H9 (cell line): Measurements from ENCODE around the gene RANBP17. TPM values are rescaled to one million over a fixed set of nuclear protein-coding genes. Genes with fewer than 3 reads are reported as not detected.

Experiments used
- DNase-seq: peaks from one replicate; pipeline ENCODE4 v3.0.0-alpha.2; 2017
- H2AFZ ChIP-seq: one replicate; pipeline ENCODE4 v1.6.1; 2013; ENCODE audit warnings: mild to moderate bottlenecking, low read length, control low read depth, moderate library complexity
- H2AK5ac ChIP-seq: 2 replicates; pipeline ENCODE4 v1.6.1; 2013; ENCODE audit warnings: low read length, control low read depth, mixed read lengths; ENCODE audit not compliant: insufficient read length
- H2BK120ac ChIP-seq: one replicate; pipeline ENCODE4 v1.6.1; 2013; ENCODE audit warnings: low read depth, mild to moderate bottlenecking, low read length, control low read depth, inconsistent platforms; ENCODE audit not compliant: poor library complexity, severe bottlenecking
- H2BK12ac ChIP-seq: 2 replicates; pipeline ENCODE4 v1.6.1; 2013; ENCODE audit warnings: low read length, control low read depth, mixed read lengths, low read depth; ENCODE audit not compliant: insufficient read length
- H2BK15ac ChIP-seq: 2 replicates; pipeline ENCODE4 v1.6.1; 2013; ENCODE audit warnings: low read depth, low read length, control low read depth
- H2BK20ac ChIP-seq: one replicate; pipeline ENCODE4 v1.6.1; 2013; ENCODE audit warnings: low read depth, mild to moderate bottlenecking, low read length, control low read depth, inconsistent platforms; ENCODE audit not compliant: poor library complexity, severe bottlenecking
- H2BK5ac ChIP-seq: 2 replicates; pipeline ENCODE4 v1.6.1; 2013; ENCODE audit warnings: low read length, control low read depth, mixed read lengths; ENCODE audit not compliant: insufficient read length
- H3K14ac ChIP-seq: 2 replicates; pipeline ENCODE4 v1.6.1; 2013; ENCODE audit warnings: low read length, control low read depth; ENCODE audit not compliant: insufficient read depth
- H3K18ac ChIP-seq: 2 replicates; pipeline ENCODE4 v1.6.1; 2013; ENCODE audit warnings: low read depth, mild to moderate bottlenecking, mixed read lengths, low read length, control low read depth; ENCODE audit not compliant: insufficient read length
- H3K23ac ChIP-seq: 2 replicates; pipeline ENCODE4 v1.6.1; 2013; ENCODE audit warnings: low read length, control low read depth, mixed read lengths, low read depth; ENCODE audit not compliant: insufficient read length
- H3K23me2 ChIP-seq: 2 replicates; pipeline ENCODE4 v1.6.1; 2013; ENCODE audit warnings: low read depth, mild to moderate bottlenecking, mixed read lengths, low read length, control low read depth; ENCODE audit not compliant: insufficient read length, poor library complexity, severe bottlenecking
- H3K27ac ChIP-seq: 2 replicates; pipeline ENCODE4 v1.5.1; 2013; ENCODE audit warnings: low read length, control low read depth, mixed read lengths, low read depth; ENCODE audit not compliant: insufficient read length
- H3K27me3 ChIP-seq: 2 replicates; pipeline ENCODE4 v1.6.1; 2013; ENCODE audit warnings: low read length, control low read depth, inconsistent platforms; ENCODE audit not compliant: insufficient read depth
- H3K4ac ChIP-seq: 2 replicates; pipeline ENCODE4 v1.6.1; 2013; ENCODE audit warnings: low read depth, mild to moderate bottlenecking, control low read depth, inconsistent platforms, low read length, moderate library complexity
- H3K4me1 ChIP-seq: 2 replicates; pipeline ENCODE4 v1.6.1; 2013; ENCODE audit warnings: low read length, control low read depth, inconsistent platforms; ENCODE audit not compliant: insufficient read depth
- H3K4me2 ChIP-seq: 2 replicates; pipeline ENCODE4 v1.6.1; 2013; ENCODE audit warnings: low read length, control low read depth, mixed read lengths; ENCODE audit not compliant: insufficient read length, insufficient read depth
- H3K56ac ChIP-seq: 2 replicates; pipeline ENCODE4 v1.6.1; 2013; ENCODE audit warnings: low read depth, mild to moderate bottlenecking, mixed read lengths, low read length, control low read depth; ENCODE audit not compliant: insufficient read length
- H3K79me1 ChIP-seq: 2 replicates; pipeline ENCODE4 v1.6.1; 2013; ENCODE audit warnings: low read depth, mild to moderate bottlenecking, moderate library complexity, low read length, control low read depth, inconsistent platforms; ENCODE audit not compliant: insufficient read depth, poor library complexity, severe bottlenecking
- H3K79me2 ChIP-seq: 2 replicates; pipeline ENCODE4 v1.6.1; 2013; ENCODE audit warnings: low read length, control low read depth, inconsistent platforms; ENCODE audit not compliant: insufficient read depth
- H3K9ac ChIP-seq: 2 replicates; pipeline ENCODE4 v1.6.1; 2013; ENCODE audit warnings: low read length, control low read depth, mixed read lengths; ENCODE audit not compliant: insufficient read length; ENCODE audit errors: extremely low read depth
- H3K9me3 ChIP-seq: one replicate; pipeline ENCODE4 v1.6.1; 2013; ENCODE audit warnings: low read depth, low read length, inconsistent platforms; ENCODE audit not compliant: control insufficient read depth
- H3T11ph ChIP-seq: one replicate; pipeline ENCODE4 v1.6.1; 2013; ENCODE audit warnings: mild to moderate bottlenecking, low read length, control low read depth, inconsistent platforms
- H4K20me1 ChIP-seq: one replicate; pipeline ENCODE4 v1.6.1; 2013; ENCODE audit not compliant: control insufficient read depth, insufficient read length, insufficient read depth
- H4K5ac ChIP-seq: 2 replicates; pipeline ENCODE4 v1.6.1; 2013; ENCODE audit warnings: low read depth, mild to moderate bottlenecking, mixed read lengths, low read length, control low read depth; ENCODE audit not compliant: insufficient read length
- H4K8ac ChIP-seq: replicated peaks from 2 replicates; pipeline ENCODE4 v1.6.1; 2013; ENCODE audit warnings: low read length, control low read depth, mixed read lengths, low read depth; ENCODE audit not compliant: insufficient read length
- H4K91ac ChIP-seq: 2 replicates; pipeline ENCODE4 v1.6.1; 2013; ENCODE audit warnings: low read depth, mild to moderate bottlenecking, moderate library complexity, mixed read lengths, low read length, control low read depth; ENCODE audit not compliant: insufficient read length
- H3K27ac Mint-ChIP-seq, 3 experiments: 2 replicates in 2 of 3; 3 replicates in 1 of 3; pipeline ENCODE4 v1.8.0; 2020 to 2021; ENCODE audit warnings: mixed read lengths in 3 of 3, mild to moderate bottlenecking in 1 of 3, moderate library complexity in 1 of 3
- H3K27me3 Mint-ChIP-seq: 2 replicates; pipeline ENCODE4 v1.8.0; 2021; ENCODE audit warnings: low read depth, mild to moderate bottlenecking, moderate library complexity, mixed read lengths
- H3K36me3 Mint-ChIP-seq, 3 experiments: 2 replicates in 2 of 3; 3 replicates in 1 of 3; pipeline ENCODE4 v1.8.0; 2020 to 2021; ENCODE audit warnings: low read depth in 3 of 3, mixed read lengths in 3 of 3; ENCODE audit not compliant: insufficient read depth in 1 of 3
- H3K4me1 Mint-ChIP-seq, 2 experiments: 2 replicates each; pipeline ENCODE4 v1.8.0; 2020; ENCODE audit warnings: mixed read lengths in 2 of 2
- H3K4me3 Mint-ChIP-seq, 2 experiments: 2 replicates in 1 of 2; 3 replicates in 1 of 2; pipeline ENCODE4 v1.8.0; 2020 to 2021; ENCODE audit warnings: mild to moderate bottlenecking in 2 of 2, mixed read lengths in 2 of 2, moderate library complexity in 1 of 2
- H3K9me3 Mint-ChIP-seq, 2 experiments: 2 replicates in 1 of 2; 3 replicates in 1 of 2; pipeline ENCODE4 v1.8.0; 2020; ENCODE audit warnings: mild to moderate bottlenecking in 2 of 2, mixed read lengths in 2 of 2, moderate library complexity in 1 of 2
- WGBS: extraction: QIAGEN DNeasy Blood & Tissue Kit; methylation state at CpG from one replicate; pipeline ENCODE4 v1.1.7; 2013; ENCODE audit warnings: missing lambda C conversion rate, low lambda C conversion rate, mixed read lengths; ENCODE audit not compliant: insufficient read length; ENCODE audit errors: extremely low coverage; 5-methylcytosine and 5-hydroxymethylcytosine counted together
- total RNA-seq: library from RNA; stranded (reverse); gene quantifications from 2 replicates; pipeline ENCODE4 v1.2.1, GENCODE V29; 2021
- TF ChIP-seq, protein P1 (sequence below): fragments of 200-600 bp; sonication (generic); conservative IDR thresholded peaks from 3 replicates; pipeline ENCODE4 v1.8.0; 2021; ENCODE audit warnings: antibody characterized with exemption, mild to moderate bottlenecking

RANBP17 gene
- total RNA-seq, 1 experiment from 2014 or later, result 16.5 TPM

DNA sequence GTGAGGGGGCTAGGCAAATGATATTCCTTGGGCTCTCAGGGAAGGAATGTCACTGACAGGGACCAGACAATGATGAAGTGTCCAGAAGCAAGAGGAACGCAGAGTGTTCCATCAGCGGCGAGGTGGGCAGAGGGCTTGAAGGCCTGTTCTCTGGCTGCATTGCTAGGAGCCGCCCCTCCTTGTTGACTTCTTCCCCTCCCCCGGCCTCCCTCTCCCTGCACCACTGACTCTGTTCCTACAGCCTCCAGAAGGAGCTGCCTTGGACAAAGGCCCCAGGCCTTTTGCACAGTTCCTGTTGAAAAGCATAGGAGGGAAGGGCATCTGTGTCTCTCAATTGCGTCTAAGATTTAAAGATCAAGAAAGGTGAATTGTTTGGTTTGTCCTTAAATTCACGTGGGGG lies 459.6 kb downstream of the RANBP17 start:
- H3K36me3 Mint-ChIP-seq, result no peaks in the 10 kb centered on the region
- no CpG with 5 or more reads among the region's 7 CpGs for WGBS
- H3K23me2 ChIP-seq, result no peaks in the 10 kb centered on the region

More for the DNA sequence above, 459.6 kb downstream of the RANBP17 start:
- H2BK20ac ChIP-seq, result no peak overlapping the region
- H4K5ac ChIP-seq, result no peak overlapping the region
- H3K14ac ChIP-seq, result no peak overlapping the region
- no peak overlapping the region for H3K4ac ChIP-seq
- H4K20me1 ChIP-seq, result no peaks in the 10 kb centered on the region
- no peak overlapping the region for H3T11ph ChIP-seq
- no peaks in the 10 kb centered on the region for H3K9me3 ChIP-seq
- H2AK5ac ChIP-seq, result no peak overlapping the region
- H3K18ac ChIP-seq, result no peak overlapping the region
- H3K27me3 ChIP-seq, result peaks cover 56% of the 10 kb centered on the region
- no peaks in the 10 kb centered on the region for H3K79me1 ChIP-seq
- H3K9ac ChIP-seq, result no peak overlapping the region
- H4K91ac ChIP-seq, result no peak overlapping the region
- no peak for DNase-seq
- no peak overlapping the region for H2BK5ac ChIP-seq
- no peak overlapping the region for H3K56ac ChIP-seq
- H2BK120ac ChIP-seq, result no peak overlapping the region
- H3K4me2 ChIP-seq, result no peak overlapping the region
- no peaks in the 10 kb centered on the region for H3K4me1 ChIP-seq
- no peak overlapping the region for H2BK15ac ChIP-seq
- H3K4me3 Mint-ChIP-seq, result no peak overlapping the region
- H4K8ac ChIP-seq, result no peak overlapping the region
- TF ChIP-seq, protein P1, sequence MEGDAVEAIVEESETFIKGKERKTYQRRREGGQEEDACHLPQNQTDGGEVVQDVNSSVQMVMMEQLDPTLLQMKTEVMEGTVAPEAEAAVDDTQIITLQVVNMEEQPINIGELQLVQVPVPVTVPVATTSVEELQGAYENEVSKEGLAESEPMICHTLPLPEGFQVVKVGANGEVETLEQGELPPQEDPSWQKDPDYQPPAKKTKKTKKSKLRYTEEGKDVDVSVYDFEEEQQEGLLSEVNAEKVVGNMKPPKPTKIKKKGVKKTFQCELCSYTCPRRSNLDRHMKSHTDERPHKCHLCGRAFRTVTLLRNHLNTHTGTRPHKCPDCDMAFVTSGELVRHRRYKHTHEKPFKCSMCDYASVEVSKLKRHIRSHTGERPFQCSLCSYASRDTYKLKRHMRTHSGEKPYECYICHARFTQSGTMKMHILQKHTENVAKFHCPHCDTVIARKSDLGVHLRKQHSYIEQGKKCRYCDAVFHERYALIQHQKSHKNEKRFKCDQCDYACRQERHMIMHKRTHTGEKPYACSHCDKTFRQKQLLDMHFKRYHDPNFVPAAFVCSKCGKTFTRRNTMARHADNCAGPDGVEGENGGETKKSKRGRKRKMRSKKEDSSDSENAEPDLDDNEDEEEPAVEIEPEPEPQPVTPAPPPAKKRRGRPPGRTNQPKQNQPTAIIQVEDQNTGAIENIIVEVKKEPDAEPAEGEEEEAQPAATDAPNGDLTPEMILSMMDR, result no peak
- H2AFZ ChIP-seq, result no peak overlapping the region
- H3K79me2 ChIP-seq, result no peaks in the 10 kb centered on the region
- H3K27ac ChIP-seq, result no peak overlapping the region
- no peak overlapping the region for H3K27ac Mint-ChIP-seq
- H3K23ac ChIP-seq, result no peak overlapping the region
- H3K4me1 Mint-ChIP-seq, result peaks cover 11 to 40% of the 10 kb centered on the region in 2 experiments
- H3K27me3 Mint-ChIP-seq, result peaks cover 100% of the 10 kb centered on the region
- H3K9me3 Mint-ChIP-seq, result peaks cover 0 to 2% of the 10 kb centered on the region in 2 experiments; a peak in 2 of 5 replicates
- H2BK12ac ChIP-seq, result no peak overlapping the region
